ENCODE data around the gene TMEM19.

TMEM19 gene

DNA sequence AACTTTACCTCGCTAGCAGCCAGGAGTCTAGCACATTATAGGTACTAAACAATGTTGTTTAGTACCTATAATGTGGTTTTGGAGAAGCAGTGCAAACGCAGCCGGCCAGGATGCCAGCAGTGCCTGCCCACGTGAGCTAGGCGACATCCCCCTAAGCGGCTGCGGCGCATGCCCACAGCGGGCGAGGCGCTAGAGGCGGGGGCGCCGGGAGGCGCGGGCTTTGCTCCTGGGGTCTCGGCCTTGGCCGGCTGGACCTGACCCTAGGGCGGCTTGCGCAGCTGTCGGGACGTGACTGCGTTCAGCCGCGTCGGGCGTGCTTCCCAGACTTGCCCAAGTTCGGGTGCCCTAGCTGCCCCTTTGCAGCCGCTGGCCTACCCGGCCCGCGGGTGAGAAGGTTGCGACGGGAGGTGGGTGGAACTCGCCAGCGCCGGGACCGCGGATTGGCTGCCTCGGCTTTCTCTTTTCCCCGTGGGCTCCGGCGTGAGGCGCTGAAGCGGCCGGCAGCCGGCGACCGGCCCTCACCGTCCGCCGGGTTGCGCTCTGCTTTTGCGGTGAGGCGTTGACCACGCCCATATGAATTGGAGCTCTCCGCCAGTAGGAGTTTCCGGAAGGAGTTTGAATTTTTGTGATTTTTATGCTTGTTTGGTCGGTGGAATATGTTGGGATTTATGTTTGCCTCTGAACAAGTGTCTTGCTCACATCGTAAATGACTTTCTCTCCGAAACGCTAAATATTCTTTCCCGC is at the start of gene TMEM19:
TMEM19 (plus strand) TSS at position 169 of the 744 bp plus-strand sequence. CDS start 599 bp downstream, outside the sequence.
- peak; percentile 65 for DNase-seq (ENCODE audit: low read depth)

DNA sequence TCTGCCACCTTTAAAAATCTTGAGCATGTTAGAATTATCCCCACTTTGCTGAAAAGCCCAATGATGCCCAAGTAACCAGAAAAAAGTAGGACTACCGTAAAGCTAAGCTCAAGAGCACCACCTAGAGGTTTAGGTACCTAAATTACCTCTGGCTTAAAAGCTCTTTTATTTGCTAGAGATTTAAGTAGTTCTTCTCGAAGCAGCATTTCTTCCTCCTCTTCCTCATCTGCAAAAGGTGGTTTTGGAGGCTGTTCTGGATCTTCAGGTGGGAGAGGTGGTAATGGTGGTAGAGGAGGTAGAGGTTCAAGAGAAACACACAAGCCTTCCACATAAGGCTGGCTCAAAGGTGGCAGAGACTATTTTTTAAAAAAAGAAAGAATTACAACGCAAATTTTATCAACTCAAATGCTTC is 49.2 kb upstream of the TMEM19 start:
- no peak for DNase-seq (ENCODE audit: low read depth)

GRCh38 chr12:71638499-71638898 is 47.4 kb upstream of the TMEM19 start:
- DNase-seq (ENCODE audit: low read depth): no peak

GRCh38 chr12:71639341-71639760 is 46.5 kb upstream of the TMEM19 start:
- DNase-seq (ENCODE audit: low read depth): no peak

- no peak for DNase-seq (ENCODE audit: low read depth)
Measured at GRCh38 chr12:71640316-71640715, 45.6 kb upstream of the TMEM19 start.

DNA sequence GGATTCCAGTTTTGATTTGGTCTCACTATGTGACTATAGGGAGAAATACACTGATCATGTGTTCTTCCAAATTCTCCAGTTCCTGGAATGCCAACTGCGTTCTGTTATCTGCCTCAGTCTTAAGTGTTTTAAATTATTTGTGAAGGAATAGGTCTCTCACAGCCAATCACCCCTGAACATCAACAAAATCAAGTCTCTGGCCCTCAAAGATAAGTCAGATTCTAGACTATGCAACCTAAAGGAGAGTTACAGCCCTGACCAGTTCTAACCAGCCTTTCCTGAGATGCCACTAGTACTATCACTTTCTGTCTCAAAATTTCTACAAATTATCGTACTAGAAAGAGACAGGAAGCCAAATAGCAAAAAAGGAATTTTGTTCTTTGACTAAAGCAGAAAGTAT is 44.5 kb upstream of the TMEM19 start:
- DNase-seq (ENCODE audit: low read depth): no peak

DNA sequence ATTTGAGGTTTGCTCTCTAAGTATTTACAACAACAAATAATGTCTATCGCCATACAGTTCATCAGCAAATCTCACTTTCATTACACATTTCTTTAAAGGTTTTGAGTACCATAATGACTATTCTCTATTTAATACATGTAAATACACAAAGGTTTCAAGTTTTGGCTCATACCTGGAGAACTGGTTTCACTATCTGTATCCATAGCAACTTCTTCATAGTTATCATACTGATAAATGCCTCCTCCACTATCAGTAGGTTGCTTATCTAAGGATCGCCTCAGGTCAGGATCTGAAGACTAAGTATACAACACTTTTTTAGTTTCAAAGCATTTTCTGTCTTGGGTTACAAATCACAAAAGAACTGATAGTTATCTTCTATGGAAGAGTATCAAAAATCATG is 43.6 kb upstream of the TMEM19 start:
- DNase-seq (ENCODE audit: low read depth): no peak

DNA sequence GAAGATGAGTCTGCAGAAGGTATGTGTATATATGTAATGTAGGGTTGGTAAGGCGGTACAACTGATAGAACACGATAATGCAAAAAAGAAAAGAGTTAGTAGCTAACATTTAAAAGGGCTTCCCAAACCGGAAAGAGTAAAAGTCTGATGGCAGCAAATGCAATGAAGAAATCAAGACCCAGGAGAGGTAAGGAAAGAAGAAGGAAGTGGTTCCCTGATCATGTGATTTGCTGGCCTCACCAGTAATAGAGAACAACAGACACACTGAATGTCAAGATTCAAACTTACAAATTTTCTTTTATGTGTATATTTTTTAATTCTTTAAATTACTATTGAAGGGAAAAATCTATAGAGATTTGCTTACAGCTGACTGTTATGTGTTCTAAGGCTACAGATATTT is 40.6 kb upstream of the TMEM19 start:
- no peak for DNase-seq (ENCODE audit: low read depth)

GRCh38 chr12:71646512-71646911 is 39.4 kb upstream of the TMEM19 start:
- no peak for DNase-seq (ENCODE audit: low read depth)

DNA sequence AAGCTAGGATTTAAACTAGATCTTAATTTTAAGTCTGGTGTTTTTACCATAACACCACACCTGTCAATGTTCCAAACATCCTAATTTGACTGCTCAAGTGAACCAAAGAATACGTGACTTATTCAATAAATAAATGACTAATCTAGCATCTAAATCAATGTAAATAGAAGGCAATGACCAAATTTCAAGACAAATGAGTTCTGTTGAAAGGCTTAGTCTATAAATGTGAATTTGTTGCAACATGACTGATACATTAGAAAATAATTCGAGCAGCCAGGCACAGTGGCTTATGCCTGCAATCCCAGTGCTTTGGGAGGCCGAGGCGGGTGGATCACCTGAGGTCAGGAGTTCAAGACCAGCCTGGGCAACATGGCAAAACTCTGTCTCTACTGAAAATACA is 37.3 kb upstream of the TMEM19 start:
- DNase-seq (ENCODE audit: low read depth): no peak

DNA sequence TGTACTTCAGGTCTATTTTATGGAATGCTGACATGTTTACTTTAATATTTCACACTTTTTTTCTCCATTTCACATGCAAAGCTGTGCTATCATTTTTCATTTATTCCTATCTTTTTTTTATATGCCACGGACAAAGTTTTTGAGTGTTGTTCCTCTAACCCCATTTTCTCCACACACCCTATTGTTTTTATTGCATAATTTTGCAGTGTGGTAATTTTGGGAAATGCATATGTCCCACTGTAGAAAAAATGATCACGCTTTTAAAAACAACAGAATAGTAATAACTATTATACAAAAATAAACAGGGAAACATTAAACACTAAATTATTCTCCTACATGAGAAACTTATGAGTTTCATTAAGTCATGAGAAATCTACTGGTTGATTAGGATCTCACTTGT is 36.5 kb upstream of the TMEM19 start:
- DNase-seq (ENCODE audit: low read depth): no peak

DNA sequence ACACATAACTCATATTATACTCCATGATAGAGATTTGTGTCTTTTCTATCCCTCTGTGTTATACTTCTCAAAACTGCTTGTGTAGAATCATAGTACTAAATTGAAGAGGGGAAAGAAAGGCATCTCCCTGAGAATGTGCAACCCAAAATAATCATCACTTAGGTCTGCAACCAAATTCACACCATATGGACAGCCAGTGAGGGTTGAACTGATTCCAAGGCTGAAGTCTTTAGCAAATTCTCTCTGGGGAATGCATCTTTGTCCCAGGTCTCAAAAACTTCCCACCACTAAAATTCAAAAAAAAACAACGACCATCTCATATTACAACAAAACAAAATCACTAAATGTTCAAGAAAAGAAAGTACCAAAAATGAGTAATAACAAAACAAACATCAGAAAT is 33.2 kb upstream of the TMEM19 start:
- no peak for DNase-seq (ENCODE audit: low read depth)

DNA sequence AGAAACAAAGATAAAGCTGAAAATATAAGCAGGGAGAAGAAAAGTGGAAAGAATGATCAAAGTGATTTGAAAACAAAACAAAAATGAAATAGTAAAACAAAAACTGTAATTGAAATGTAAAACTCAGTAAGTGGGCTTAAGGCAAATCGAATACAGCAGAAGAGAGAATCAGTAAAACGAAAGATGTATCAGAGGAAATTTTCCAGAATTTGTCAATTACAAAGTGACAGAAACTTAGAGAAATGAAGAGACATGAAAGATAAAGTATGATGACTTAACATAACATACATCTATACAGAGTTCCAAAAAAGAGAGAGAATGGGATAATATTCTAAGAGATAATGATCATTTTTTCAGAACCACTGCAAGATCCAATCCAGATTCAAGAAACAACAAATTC is 32.7 kb upstream of the TMEM19 start:
- no peak for DNase-seq (ENCODE audit: low read depth)

GRCh38 chr12:71654200-71654599 is 31.7 kb upstream of the TMEM19 start:
- DNase-seq (ENCODE audit: low read depth): no peak

- DNase-seq (ENCODE audit: low read depth): no peak
Measured at GRCh38 chr12:71655495-71655894, 30.4 kb upstream of the TMEM19 start.

- no peak for DNase-seq (ENCODE audit: low read depth)
Measured at GRCh38 chr12:71655907-71656306, 30.0 kb upstream of the TMEM19 start.

- no peak for DNase-seq (ENCODE audit: low read depth)
Measured at GRCh38 chr12:71656740-71657139, 29.1 kb upstream of the TMEM19 start.

- no peak for DNase-seq (ENCODE audit: low read depth)
Measured at GRCh38 chr12:71661977-71662530, 23.8 kb upstream of the TMEM19 start.

- DNase-seq (ENCODE audit: low read depth): peak; percentile 47
Measured at GRCh38 chr12:71662849-71663560, 22.9 kb upstream of the TMEM19 start.

DNA sequence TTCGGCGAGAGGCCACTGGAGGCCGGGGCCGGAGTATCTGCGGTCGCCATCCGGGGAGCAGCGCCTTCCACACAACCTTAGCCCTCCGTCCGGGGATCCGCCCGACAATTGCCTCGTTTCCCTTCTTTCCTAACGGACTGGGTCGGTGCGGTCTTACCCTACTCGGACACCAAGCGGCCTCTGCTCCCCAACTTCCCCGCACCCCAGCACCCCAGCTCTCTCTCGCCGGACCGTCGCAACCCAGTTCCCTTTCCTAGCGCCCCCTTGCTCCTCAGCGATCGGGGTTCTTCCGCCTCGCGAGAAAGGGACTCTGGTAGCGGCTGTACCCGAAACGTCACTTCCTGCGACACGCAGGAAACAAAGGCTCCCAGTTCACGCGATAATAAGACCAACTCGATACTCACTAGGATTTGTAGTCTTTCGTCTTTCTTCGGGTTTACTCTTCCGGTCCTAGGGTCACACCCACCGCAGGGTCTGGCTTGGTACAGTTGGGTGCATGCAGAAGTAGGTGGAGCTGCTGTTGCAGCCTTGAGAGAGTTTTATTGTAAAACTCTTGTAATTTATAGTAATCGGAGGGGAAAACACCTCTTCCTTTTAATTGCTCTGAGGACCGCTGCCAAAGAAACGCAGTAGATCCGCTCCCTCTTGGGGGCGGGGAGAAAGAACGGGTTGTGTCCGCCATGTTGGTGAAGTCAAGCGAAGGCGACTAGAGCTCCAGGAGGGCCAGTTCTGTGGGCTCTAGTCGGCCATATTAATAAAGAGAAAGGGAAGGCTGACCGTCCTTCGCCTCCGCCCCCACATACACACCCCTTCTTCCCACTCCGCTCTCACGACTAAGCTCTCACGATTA is 22.1 kb upstream of the TMEM19 start, which contains the start of the genes THAP2 and ZFC3H1:
THAP2 (plus strand) TSS at position 741 of the 850 bp plus-strand sequence. CDS start 209 bp downstream, outside the sequence.
ZFC3H1 (minus strand) TSS at position 288 of the 850 bp plus-strand sequence; CDS start at position 50, 238 bp downstream.
- DNase-seq (ENCODE audit: low read depth): peak; percentile 81

DNA sequence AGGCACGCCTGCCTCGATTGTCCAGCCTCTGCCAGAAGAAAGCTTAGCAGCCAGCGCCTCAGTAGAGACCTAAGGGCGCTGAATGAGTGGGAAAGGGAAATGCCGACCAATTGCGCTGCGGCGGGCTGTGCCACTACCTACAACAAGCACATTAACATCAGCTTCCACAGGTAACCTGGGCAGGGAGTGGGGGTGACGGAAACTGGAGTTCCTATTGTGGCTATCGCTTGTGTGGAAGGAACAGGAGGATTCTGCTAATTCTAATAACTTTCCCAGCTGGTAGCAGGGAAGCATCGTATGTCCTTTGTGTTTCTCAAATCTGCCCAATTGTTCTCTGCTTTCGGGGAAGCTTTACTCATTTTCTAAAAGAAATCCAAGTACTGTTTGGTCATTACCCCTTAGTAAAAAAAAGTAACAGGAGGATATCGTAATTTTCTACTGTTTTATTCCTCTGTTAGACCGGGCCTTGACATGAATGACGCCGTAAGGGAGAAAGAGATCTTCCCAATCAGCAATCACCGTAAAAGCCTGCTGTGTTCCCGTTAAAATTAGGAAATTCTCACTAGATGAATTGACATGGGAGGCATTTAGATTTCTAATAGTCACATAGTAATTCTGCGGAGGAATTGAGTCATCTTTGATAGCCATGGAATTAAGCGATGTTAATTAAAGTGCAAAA is 21.3 kb upstream of the TMEM19 start:
- no peak for DNase-seq (ENCODE audit: low read depth)

DNA sequence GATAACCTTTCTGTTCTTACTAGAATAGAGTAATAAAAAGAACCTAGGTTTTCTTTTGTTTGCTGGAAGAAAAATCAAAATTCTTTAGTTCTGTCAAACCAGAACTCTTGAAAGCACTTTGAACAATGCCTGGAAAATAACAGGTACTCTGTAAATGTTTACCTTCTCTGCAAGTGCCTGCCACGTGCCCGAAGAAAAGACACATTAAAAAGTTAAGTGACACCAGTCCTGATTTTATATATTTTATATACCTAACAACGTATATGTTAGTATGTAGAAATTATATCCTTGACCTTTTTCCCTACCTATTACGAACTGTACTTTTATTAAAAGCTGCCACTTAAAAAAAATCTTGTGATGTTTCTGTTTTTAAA is 20.8 kb upstream of the TMEM19 start:
- DNase-seq (ENCODE audit: low read depth): no peak

Measured in activated gamma-delta T cell treated with anti-CD3 and anti-CD28 coated beads, Interleukin-2, amount 50 U/mL, for 16 hours (primary cell).